NCI-H748 treated with DMSO at 0.1 percent for 48 hours (cell line): ENCODE measurements around the gene NKAIN4.

Experiments used
- DNase-seq: peaks from one replicate; lab custom pipeline; 2025; lab: John Stamatoyannopoulos, UW

NKAIN4 gene

DNA sequence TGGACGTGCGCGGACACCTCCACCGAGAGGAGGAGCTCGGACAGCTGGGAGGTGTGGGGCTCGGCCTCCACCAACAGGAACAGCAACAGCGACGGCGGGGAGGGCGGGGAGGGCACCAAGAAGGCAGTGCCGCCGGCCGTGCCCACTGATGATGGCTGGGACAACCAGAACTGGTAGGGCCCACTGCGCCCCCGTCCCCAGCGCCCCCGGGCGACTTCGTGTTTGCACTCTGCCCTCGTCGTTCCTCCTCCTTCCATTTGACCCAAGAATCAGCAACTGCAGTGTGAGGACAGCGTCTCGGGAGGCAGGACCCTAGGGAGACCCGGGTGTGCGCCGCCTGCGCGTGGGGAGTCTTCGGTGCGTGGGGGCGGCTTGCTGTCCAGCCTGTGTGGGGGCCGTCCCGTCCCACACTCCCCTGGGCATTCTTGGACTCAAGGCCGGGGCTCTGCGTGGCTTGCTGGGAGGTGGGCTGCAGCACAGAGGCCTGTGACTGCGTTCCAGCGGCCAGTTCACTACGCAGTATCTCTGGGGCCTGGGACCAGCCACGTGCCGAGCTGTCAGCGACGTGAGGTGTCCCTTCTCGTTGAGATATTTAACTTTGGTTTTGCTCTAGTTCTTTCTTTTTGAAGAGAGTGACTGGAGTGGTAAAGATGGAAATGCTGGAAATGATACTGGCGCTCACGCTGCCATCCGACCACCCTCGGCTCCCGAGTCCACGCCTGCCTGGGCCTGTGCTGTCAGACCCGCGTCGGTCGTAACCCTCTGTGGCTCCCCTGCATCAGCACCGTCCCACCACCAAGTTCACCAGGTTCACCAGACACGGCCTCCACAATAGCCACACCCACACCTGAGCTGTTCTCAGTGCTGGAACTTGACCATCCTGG, 33.7 kb upstream of the NKAIN4 start:
- DNase-seq = no peak

DNA sequence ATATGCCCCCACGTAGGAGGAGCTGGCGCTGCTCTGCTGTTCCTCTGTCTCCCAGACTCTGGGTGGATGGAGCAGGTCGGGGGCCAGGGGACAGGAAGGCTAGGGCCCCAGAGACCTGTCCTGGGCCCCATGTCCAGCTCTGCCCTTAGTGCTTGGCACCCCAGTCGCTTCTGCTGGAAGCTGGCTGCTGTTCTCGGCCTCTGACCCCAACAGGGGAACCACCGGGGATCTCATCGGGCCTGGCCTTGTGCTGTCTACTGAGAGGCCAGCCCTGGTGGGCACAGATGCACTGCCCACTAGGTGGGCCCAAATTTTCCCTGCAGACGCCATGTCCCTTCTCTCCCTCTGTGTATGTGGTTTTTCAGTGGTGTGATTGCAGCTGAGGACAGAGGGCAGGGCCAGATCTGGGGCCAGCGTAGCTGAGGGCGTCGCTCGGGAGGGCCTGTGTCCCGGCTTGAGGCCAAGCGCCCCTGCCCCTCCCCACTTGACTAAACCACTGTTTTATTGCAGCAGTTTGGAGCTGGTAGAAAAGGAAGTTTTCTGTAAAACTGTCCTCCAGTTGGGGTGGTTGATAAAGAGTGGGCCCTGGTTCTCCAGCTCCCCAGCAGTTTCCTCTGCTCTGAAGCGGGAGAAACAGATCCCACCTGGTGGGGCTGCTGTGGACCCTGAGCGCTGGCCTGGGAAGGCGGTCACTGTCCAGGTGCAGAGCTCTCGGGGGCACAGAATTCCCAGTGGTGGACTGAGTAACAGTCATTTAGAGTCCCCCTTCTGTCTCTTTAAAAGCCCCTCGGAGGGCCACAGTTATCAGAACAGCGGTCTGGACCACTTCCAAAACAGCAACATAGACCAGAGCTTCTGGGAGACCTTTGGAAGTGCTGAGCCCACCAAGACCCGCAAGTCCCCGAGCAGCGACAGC, 32.8 kb upstream of the NKAIN4 start:
- no peak for DNase-seq

DNA sequence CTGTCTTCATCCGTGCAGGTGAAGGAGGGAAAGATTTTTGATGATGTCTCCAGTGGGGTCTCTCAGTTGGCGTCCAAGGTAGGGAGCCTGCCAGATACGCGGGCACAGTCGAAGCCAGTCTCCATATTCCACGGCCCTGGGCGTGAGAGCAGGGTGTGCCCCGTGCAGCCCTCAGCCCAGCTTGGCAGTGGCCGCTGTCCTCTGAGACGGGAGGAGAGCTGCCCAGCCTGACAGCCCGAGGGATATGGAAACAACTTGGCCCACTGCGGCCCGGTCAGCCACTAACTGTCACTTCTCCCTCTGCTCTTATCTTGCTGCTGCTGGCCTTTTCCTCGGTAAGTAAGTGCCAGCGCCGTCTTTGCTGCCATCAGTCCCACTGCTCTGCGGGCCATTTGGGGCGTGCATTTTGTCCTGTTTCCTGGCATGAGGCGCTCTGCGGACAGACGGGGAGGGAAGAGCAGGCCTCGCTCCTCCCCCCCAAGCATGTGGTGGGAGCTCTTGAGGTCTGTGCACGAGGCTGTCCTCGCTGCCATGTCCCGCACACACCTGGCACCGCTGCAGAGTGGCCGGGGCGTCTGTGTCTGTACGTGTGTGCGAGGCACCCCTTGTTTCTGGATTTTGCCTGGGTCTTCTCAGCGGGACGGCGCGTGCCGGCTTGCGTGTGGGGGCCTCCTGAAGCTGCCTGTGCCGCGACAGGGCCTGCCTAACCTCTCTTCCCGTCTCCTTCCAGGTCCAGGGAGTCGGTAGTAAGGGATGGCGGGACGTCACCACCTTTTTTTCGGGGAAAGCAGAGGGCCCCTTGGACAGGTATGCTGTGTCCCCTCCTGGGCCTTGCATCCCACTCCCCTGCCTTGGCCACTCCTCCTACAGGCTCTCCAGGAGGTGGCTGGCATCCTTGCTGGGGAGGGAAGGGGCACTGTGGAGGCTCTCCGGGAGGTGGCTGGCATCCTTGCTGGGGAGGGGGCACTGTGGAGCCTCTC, 31.7 kb upstream of the NKAIN4 start:
- DNase-seq = no peak

DNA sequence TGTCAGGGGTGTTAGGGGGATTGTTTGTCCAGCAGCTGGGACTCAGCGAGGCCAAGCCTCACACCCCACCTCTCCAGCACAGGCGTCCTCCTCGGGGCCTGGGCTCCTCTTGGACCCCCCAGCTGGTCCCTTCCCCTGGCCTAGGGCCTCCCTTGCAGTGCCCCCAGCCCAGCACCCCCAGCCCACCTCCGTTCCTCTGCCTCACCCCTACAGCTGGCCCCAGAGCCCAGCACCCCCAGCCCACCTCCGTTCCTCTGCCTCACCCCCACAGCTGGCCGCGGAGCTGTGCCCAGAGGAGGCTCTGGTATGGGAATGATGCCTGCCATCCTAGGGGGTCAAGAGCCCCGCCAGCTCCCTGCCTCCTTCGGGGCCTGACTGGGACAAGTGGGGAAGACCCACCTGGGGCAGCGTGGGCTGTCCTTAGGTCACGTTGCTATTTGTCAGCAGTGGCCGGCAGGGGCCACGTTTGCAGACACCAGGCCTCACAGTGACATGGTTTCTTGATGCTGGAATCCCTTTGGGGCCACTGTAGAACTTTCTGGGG, 30.8 kb upstream of the NKAIN4 start:
- DNase-seq = no peak

DNA sequence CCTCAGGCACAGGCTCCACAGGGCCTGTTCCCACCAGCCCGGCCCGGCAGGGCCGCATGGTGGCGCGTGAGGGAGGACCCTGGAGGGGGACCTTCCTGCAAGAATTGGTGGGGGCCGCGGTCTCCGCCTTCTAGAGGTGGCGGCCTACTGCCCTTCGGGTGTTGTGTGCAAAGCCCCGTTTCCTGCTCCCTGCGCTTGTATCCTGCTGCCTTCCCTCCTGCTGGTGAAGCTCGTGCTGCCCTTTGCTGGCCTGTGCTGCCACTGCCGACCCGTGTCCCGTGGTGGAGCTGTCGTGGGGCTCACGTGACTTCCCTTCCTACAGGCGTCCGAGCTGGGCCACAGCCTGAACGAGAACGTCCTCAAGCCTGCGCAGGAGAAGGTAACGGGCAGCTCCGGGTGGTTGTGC, 30.3 kb upstream of the NKAIN4 start:
- no peak for DNase-seq

DNA sequence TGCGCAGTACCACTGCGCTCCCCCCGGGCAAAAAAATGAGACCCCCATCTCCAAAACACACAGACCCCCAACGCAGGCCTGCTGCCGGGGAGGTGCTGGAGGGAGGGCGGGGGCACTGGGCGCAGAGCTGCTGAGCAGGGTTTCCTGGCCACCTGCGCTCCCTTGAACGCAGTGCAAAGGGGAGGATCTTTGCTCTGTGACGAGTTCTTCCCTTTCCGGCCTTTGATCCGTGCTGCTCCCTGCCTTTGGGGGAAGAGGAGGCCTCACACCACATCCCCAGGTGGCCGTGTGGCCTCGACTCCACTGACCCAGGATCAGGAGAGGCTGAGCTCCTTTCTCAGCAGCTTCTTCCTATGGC, 29.8 kb upstream of the NKAIN4 start:
- no peak for DNase-seq

DNA sequence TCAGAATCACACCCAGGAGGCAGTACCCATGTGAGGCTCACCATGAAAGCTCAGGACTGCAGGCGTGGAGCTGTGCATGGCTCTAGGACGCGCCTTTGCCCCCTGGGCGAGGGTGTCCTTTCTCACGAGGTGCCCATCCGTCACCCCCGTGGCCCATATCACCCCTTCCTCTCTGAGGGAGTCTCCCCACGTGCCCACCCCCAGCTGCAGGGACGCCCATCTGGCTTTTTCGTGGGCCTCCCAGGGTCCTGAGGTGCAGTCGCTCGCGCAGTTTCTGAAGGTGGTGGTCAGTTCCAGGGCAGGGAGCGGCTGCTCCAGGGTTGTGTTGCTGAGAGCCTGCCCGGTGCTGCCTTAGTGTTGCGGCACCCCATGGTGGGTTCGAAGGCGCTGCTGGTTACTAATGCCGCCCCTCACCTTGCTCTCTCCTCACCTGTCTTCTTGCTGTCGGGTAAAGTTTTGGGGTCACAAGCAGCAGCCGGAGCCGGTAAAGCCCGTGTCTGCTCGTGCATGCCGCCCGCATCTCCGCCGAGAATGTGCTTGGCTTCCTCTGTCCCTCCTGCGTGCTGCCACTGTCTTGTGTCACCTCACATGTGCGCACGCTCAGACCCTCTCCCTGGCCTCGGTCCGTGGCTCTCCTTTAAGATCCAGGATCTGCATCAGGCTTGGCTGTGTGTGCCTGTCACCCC, 29.3 kb upstream of the NKAIN4 start:
- no peak for DNase-seq

DNA sequence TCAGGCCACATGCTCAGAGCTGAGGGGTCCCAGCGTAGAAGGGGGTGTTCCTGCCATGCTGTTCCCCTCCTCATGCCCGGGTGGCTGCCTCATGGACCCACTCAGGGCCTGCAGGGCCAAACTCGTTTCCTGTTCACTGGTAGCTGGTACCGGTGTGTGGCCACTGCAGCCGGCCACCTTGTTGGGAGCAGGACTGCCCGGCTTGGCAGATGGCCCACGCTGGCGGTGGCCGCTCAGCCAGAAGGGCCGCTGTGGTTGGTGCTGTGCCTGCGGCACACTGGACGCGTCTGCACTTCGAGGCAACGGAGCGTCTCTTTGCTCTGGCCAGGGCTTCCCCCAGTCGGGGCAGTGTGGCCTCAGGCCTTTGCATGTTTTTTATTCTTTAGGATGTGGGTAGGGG, 28.7 kb upstream of the NKAIN4 start:
- DNase-seq = no peak

DNA sequence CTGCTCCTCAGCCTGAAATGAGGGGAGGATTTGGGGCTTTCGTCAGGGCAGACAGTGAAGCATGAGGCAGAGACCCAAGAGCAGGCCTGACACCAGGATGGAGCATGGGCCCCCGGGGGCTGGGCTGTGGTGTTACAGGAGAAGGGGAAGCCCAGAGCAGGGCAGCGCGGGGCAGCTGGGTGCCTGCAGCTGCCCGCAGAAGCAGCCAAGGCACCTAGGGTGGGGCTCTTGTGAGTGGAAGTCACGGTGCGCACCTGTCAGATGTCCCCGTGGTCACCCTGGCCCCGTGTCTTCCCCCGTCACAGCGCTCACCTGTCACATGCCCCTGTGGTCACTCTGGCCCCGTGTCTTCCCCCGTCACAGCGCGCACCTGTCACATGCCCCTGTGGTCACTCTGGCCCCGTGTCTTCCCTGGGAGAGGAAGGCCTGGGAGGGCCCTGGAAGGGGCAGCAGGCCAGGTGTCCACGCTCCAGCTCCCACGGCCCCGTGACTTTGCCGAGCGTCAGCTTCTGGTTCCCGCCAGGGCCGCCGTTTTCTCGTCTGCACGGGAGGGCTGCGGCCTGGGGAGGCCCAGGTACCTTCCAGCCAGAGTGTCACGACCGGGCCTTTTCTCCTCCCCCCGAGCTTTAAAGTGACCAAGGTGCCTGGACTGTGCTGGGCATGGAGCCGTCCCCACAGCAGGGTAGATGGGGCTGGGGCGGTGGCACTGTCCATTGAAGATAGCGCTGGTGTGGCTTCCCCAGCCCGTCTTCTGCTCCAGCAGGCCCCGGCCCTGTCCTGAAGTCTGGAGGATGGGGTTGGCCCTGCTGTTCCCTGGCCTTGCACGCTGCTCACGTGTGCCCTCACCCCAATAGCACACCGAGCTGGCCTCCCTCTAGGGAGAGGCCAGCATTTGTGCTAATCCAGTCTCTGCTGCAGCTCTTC, 27.7 kb upstream of the NKAIN4 start:
- no peak for DNase-seq

DNA sequence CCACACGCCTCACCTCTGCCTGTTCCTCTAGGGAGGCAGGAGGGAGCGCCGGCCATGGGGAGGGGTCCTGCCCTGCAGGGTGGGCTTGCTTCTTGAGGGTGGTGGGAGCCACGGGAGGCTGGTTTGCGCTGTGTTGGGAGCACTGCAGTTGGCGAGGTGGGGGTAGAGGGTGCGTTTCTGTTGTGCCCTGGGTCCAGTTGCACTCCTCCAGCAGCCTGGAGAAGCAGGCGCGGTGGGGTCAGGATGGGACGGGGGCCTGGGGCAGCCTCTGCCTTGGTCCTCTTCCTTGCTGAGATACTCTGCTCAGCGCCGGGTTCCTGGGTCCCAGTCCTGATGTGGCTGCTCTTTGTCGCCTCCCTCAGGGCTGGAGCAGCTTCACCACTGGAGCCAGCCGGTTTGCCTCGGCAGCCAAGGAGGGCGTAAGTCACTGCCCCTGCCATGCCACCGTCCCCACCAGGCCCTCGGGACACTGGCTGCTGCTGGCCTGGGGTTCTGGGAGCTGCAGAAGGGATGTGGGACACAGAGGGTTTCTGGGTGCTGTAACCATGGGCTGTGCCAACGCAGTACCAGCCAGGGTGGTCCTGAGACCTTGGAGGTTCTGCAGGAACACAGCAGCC, 26.8 kb upstream of the NKAIN4 start:
- DNase-seq = no peak

DNA sequence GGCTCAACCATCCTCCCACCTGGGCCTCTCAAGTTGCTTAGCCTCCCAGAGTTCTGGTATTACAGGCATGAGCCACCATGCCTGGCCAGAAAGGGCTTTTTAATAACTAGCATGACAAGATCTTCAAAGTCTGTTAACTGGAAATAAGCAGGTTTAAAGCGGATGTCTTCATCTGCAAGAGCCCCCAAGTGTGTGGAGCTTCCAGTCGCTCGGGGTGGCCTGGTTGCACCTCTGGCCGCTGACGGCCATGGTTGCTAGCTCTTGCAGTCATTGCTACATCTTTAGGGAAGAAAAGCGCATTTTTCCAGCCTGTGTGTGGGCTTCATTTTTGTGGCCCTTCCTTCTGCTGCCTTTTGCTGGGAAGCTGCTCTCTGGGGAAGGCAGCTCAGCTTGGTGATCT, 26.1 kb upstream of the NKAIN4 start:
- DNase-seq = no peak

DNA sequence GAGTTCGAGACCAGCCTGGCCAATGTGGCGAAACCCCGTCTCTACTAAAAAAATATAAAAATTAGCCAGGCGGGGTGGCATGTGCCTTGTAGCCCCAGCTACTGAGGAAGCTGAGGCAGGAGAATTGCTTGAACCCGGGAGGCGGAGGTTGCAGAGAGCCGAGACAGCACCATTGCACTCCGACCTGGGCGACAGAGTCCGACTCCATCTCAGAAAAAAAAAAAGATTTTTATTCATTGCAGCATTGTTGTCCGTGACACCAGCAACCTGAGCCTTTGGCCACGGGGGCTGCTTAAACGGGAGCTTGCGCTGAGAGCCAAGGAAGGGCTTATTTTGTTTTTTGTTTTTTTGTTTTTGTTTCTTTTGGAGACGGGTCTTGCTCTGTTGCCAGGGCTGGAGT, 25.7 kb upstream of the NKAIN4 start:
- DNase-seq = no peak

DNA sequence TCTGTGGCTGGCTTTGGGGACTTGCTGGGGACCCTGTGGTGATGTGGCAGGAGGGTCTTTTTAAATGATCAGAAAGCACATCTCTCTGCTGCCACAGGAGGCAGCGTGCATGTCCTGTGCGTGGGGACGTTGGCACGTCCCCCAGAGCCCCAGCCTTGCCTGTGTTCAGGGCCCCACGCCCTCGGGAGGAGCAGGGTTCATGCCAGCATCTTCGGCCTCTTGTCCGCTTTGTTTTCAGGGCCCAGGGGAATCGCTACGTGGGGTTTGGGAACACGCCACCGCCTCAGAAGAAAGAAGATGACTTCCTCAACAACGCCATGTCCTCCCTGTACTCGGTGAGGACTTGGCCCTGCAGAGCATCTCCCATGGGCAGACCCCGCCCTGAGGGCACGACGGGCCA, 24.4 kb upstream of the NKAIN4 start:
- DNase-seq = no peak

DNA sequence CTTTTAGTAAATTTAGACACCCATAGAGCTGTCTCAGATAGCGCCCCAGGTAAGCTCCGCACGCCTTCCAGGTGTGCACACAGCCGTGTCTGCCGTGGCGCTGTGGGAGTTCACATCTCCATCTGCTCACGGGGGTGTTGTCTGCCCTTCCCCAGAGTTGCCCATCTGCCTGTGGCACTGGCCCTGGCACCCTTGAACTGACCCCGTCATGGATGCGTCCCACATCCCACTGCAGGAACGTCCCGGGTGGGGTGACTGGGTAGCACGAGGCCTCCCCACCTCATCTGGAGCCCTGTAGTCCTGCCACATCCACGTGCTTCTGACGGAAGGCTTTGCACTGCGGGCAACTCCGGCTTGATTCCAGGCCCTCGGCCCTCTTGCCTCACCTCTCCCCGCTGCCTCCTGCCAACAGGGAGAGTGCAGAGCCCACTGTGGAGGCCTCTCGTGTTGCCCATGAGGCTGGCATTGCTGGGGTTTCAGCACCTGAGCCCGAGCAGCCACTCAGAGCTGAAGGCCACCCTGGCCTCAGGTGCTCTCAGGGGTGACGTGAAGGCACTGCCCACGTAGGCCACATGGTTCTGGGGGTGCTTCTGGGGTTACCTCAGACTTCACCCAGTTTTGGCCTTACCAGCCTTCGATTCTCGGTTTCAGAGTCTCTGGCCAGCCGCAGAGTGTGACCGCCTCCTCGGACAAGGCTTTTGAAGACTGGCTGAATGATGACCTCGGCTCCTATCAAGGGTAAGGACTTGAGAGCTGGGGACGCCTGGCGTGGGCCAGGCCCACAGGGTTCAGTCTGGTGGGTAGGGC, 23.4 kb upstream of the NKAIN4 start:
- DNase-seq = no peak

DNA sequence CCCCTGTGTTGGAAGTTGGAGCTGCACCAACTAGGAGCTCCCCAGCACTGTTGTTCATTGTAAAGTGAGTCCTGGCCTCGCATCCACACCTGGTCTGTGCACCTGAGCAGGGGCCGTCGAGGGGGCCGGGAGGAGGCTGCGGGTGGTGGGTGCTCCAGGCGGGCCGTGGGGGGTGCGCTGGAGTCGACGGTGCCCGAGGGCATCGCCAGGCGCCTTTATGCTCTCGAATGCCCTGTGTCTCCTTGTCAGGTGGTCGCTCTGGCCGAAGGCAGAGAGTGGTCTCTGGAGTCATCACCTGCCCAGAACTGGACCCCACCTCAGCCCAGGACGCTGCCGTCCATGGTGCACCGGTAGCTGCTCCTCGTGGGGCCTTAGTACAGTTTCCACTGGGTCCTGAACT, 22.7 kb upstream of the NKAIN4 start:
- no peak for DNase-seq

DNA sequence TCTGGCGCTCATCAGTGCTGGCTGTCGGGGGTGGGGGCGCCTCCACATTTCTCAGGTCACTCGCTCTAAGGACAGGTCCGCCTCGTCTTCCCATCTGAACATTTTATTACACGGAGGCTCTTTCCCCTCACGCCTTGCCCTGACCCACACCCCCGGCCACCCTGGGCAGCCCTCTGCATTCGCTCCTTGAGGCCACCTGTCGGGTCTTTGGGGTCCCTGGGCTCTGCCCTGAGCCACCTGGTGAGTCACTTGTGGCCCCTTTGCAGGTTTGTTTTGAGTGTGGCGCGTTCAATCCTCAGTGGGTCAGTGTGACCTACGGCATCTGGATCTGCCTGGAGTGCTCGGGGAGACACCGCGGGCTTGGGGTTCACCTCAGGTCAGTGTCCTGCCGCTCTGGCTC, 21.6 kb upstream of the NKAIN4 start:
- no peak for DNase-seq

DNA sequence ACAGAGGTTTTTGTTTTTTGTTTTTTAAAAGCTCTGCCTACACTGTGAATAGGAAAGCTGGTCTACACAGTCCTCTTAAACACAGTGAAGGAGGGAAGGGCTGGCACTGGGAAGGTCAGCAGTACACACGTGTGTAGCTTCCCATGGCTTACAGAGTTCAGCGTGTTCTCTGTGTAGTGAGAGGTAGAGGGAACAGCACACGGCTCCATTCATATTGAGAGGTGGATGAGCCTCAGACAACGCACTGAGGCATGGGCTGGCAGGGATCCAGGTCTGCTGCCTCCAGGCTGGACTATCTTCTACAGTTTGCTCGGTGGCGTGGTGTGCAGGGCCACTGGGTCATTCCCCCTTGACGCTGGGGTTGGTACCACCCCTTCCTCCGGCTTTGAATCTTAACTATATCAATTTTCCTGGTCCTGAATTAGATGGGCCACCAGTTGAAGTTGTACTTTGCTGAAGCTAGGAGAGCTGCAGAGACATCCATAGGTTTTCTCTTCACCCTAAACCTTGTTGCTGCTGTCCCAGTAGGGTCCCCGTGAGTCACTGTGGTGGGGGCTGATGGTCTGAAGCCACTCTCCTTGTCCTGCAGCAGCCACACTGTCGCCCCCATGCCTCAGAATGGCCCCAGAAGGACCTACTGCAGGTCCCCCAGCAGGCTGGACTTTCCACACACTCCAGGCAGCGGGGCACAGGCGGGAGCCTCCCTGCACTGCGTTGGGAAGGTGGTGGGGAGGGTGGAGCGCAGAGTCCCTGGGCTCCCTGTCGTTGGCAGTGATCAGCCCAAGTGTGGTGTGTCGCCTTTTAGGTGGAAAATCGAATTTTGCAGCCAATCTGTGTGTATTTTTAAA, 20.3 kb upstream of the NKAIN4 start:
- no peak for DNase-seq
